ENCODE results near the gene TENT4B. TPM values are rescaled to one million over a fixed set of nuclear protein-coding genes. Genes with fewer than 3 reads are reported as not detected.

Gene TENT4B
- total RNA-seq, 2 experiments from 2014 or later = 5.8 to 8.8 TPM

DNA sequence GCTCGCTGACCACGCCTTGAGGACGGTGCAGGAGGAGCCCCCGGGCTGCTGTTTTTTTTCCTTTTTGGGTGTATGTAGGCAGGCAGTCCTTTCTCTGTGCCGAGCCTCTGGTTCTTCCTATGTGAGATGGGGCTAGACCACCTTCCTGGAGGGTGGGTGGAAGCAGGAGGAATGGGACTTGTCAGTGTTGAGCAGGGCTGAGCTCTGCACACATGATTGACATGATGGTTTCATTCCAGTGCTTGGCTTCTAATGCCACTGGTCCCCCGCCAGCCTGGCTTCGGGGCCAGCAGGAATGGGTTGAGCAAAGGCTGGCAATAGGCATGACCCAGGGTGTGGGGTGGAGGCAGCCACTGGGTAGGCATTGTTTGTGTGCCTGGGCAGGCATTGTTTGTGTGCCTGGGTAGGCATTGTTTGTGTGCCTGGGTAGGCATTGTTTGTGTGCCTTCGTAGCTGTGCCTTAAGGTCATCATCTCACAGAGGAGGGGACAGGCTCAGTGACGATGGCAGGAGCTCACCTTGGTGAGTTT lies 99.0 kb downstream of the TENT4B start:
- Histone ChIP-seq H3K9me3 (ENCODE audit: low read length) (no peaks in the 10 kb centered on the region), H3K79me2 (ENCODE audit: insufficient read depth, low read depth, low read length) (no peaks in the 10 kb centered on the region), H3K4me3 (ENCODE audit: low read depth, low read length, poor library complexity, severe bottlenecking) (no peak overlapping the region), H3K9me2 (ENCODE audit: insufficient read depth, low read length) (no peaks in the 10 kb centered on the region), H2AFZ (ENCODE audit: low read length) (no peak overlapping the region), H3K27ac (ENCODE audit: low read depth, low read length, poor library complexity, severe bottlenecking) (no peak overlapping the region), H3K4me1 (ENCODE audit: insufficient read depth, low read length, poor library complexity, severe bottlenecking) (no peaks in the 10 kb centered on the region), H3K4me2 (ENCODE audit: low read length) (no peak overlapping the region), H3K36me3 (ENCODE audit: insufficient read depth, low read length) (no peaks in the 10 kb centered on the region), H4K20me1 (ENCODE audit: insufficient read depth, low read length) (no peaks in the 10 kb centered on the region)
- ChIA-PET CTCF (ENCODE audit: unreplicated experiment) (interaction anchor here (1.2 kb wide), 1 partner anchor 101 kb away, joined by 3 read pairs; no protein-coding TSS in a partner anchor), POLR2A (interaction anchor here (0.6 kb wide), 1 partner anchor 26 kb away, joined by 3 read pairs; no protein-coding TSS in a partner anchor)
- DNase-seq (ENCODE audit: low spot score) = no peak
- TF ChIP-seq CTCF (conservative IDR thresholded peaks at IDR 0.05; ENCODE audit: low read length) (no peak), EZH2phosphoT487 (IDR thresholded peaks at IDR 0.05; ENCODE audit: borderline replicate concordance, low read depth, low read length) (no peak)
- BruUV-seq (replicated peaks) = no TSS peak
- intact Hi-C loops (cut with micrococcal nuclease; ENCODE audit: unreplicated experiment) = loop anchor here (10.0 kb wide), 1 partner anchor 73 kb away; no protein-coding TSS in a partner anchor

- BruUV-seq (replicated peaks) = no TSS peak
- Histone ChIP-seq H2AFZ (ENCODE audit: low read length) (no peak overlapping the region), H3K36me3 (ENCODE audit: insufficient read depth, low read length) (no peaks in the 10 kb centered on the region), H3K4me1 (ENCODE audit: insufficient read depth, low read length, poor library complexity, severe bottlenecking) (no peaks in the 10 kb centered on the region), H3K9me2 (ENCODE audit: insufficient read depth, low read length) (no peaks in the 10 kb centered on the region), H3K9me3 (ENCODE audit: low read length) (no peaks in the 10 kb centered on the region), H4K20me1 (ENCODE audit: insufficient read depth, low read length) (no peaks in the 10 kb centered on the region), H3K4me3 (ENCODE audit: low read depth, low read length, poor library complexity, severe bottlenecking) (no peak overlapping the region), H3K4me2 (ENCODE audit: low read length) (no peak overlapping the region), H3K27ac (ENCODE audit: low read depth, low read length, poor library complexity, severe bottlenecking) (no peak overlapping the region), H3K79me2 (ENCODE audit: insufficient read depth, low read depth, low read length) (no peaks in the 10 kb centered on the region)
- POLR2A ChIA-PET = no interaction called here
- CTCF ChIA-PET (ENCODE audit: unreplicated experiment) = no interaction called here
- TF ChIP-seq EZH2phosphoT487 (IDR thresholded peaks at IDR 0.05; ENCODE audit: borderline replicate concordance, low read depth, low read length) (no peak), CTCF (conservative IDR thresholded peaks at IDR 0.05; ENCODE audit: low read length) (no peak)
- intact Hi-C loops (cut with micrococcal nuclease; ENCODE audit: unreplicated experiment) = loop anchor here (10.0 kb wide), 1 partner anchor 72 kb away; no protein-coding TSS in a partner anchor
- no peak for DNase-seq (ENCODE audit: low spot score)
Observed at GRCh38 chr16:50252874-50253513, 99.9 kb downstream of the TENT4B start.

DNA sequence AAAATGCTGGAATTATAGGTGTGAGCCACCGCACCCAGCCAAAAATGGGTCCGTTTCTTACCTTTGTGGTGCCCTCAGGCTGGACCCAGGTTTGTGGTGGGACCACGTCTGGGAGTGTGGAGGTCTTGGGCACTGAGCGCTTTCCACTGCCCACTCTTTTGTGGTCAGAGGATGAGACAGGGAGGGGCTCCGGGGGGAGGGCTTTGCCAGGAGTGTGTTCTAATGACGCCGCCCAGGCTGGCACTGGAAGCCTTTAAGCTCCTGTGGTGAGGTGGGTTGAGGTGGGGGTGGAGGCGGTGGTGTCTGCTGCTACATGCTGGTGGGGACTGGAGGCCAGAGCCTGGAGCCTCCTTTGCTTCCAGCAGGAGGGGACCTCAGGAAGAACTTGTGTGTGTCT lies 100.4 kb downstream of the TENT4B start:
- TF ChIP-seq CTCF (conservative IDR thresholded peaks at IDR 0.05; ENCODE audit: low read length) = no peak
- no peak for TF ChIP-seq EZH2phosphoT487 (IDR thresholded peaks at IDR 0.05; ENCODE audit: borderline replicate concordance, low read depth, low read length)
- no peak overlapping the region for H2AFZ ChIP-seq (ENCODE audit: low read length)
- no peaks in the 10 kb centered on the region for H3K9me3 ChIP-seq (ENCODE audit: low read length)
- no peak for DNase-seq (ENCODE audit: low spot score)
- CTCF ChIA-PET (ENCODE audit: unreplicated experiment) = no interaction called here
- no TSS peak for BruUV-seq (replicated peaks)
- H3K36me3 ChIP-seq (ENCODE audit: insufficient read depth, low read length) = no peaks in the 10 kb centered on the region
- intact Hi-C loops (cut with micrococcal nuclease; ENCODE audit: unreplicated experiment) = loop anchor here (10.0 kb wide), 1 partner anchor 71 kb away; no protein-coding TSS in a partner anchor
- no peaks in the 10 kb centered on the region for H4K20me1 ChIP-seq (ENCODE audit: insufficient read depth, low read length)
- H3K4me1 ChIP-seq (ENCODE audit: insufficient read depth, low read length, poor library complexity, severe bottlenecking) = no peaks in the 10 kb centered on the region
- no peak overlapping the region for H3K27ac ChIP-seq (ENCODE audit: low read depth, low read length, poor library complexity, severe bottlenecking)
- H3K4me2 ChIP-seq (ENCODE audit: low read length) = no peak overlapping the region
- no peak overlapping the region for H3K4me3 ChIP-seq (ENCODE audit: low read depth, low read length, poor library complexity, severe bottlenecking)
- H3K79me2 ChIP-seq (ENCODE audit: insufficient read depth, low read depth, low read length) = no peaks in the 10 kb centered on the region
- H3K9me2 ChIP-seq (ENCODE audit: insufficient read depth, low read length) = no peaks in the 10 kb centered on the region
- POLR2A ChIA-PET = no interaction called here
